Stimulated activated CD4-positive, alpha-beta T cell treated with anti-CD3 and anti-CD28 coated beads, Interleukin-2, amount 100 ng/mL, for 24 hours (primary cell): ENCODE measurements around the gene PCCA.
"Not testable (repeated sequence)": the region's sequence is repeated elsewhere in the genome, so short reads cannot be mapped to it uniquely, and the experiment has no call there.

Experiments
- DNase-seq, 2 donors: peaks; one replicate each; pipeline ENCODE4 v3.0.0-alpha.2; 2020

The PCCA gene

GRCh38 chr13:100254002-100254401 lies 165.1 kb downstream of the PCCA start:
- no peak for DNase-seq

DNA sequence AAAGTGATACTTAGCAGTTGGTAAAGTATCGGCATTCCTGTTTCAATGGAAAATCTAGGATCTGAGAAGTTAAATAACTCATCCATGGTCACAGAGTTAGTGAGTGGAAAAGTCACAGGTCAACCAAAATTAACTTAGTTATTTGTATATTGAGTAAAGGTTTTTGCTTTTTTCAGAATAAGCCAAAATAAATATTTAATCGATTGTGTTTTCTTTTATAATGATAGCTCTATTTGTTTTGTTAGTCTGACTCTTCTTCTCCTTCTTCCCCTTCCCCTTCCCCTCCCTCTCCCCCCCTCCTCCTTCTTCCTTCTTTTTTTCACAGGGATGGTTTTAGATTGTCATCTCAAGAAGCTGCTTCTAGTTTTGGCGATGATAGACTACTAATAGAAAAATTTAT lies 173.5 kb downstream of the PCCA start:
- no peak for DNase-seq

- DNase-seq = no peak
Observed at GRCh38 chr13:100266026-100266425, 177.1 kb downstream of the PCCA start.

DNA sequence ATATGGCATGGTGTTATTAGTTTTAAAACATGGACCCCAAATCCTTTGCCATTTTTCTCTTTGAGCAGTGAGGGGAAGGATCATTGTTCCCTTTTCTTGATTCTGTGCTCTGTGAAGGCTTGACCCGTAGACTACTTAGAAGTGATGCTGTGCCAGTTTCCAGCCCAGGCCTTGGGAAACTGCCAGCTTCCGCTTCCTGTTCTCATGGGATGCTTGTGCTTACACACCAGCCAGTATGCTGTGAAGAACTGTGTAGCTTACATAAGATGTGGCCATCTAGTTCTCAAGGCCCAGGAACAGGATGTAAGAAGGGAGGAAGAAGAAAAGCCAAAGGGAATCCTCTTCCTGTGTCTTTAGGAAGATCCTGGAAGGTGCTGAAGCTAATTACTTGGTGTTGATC lies 180.9 kb downstream of the PCCA start:
- DNase-seq = no peak

GRCh38 chr13:100273138-100273537 lies 184.2 kb downstream of the PCCA start:
- DNase-seq = no peak

DNA sequence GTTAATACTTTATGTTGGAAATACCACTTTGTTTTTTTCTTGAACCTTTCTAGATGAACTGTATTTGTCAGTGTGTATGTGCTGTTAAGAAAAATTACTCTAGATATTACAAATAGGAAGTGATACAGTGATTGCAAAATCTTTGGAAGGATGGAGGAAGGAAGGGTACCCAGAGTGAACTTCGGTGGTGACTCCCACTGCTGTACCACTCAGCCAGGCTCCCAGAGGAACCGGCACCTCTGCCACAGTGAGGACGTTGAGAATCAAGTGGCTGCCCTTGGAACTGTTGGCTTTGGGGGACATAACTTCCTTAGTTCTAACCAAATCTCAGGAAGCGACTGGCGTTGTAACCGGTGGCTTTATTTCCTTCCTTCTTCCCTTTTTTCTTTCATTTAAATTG lies 184.7 kb downstream of the PCCA start:
- DNase-seq = no peak

DNA sequence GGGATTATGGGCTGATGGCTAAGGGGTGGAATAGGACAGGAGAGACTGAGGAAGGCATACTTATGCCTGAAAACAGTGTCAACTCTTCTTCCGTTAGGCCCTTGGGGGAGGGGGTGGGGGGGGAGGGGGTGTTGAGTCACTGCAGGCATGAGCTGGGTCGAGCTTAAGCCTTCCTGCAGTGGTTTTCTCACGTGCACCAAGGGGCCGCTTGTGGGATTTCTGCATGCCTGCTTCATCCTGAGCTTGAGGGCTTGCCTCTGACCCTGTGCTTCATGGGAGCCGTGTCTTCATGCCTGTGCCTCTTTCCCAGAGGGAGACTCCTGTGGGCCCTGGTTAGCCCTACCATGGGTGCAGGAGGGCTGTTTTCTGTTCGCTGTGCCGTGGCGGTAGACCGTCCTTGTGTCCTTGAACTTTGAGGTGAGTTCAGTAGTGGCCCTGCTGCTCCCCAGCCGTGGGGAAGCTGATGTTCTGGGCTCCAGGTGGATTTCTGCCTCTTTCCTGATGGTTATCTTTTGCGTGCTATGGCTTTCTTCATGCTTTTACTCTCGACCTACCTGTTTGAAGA lies 186.1 kb downstream of the PCCA start:
- no peak for DNase-seq

DNA sequence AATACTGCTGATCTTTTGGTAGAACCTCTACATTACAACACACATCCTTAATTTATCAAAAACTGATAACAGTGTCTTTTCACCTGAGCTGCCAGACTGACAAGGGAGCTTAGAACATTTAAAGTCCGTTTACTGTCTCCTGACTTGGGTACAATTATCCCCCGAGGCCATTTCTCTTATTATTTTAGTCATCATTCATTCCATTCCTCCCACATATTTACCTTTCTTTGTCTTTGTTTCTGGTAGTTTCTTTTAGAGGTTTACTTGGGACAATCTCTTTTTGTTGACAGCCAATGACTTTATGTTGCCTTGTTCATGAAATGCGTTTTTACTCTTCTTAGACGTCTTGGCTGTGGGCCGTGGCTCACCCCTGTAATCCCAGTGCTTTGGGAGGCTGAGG lies 186.9 kb downstream of the PCCA start:
- DNase-seq = no peak

GRCh38 chr13:100280681-100281080 lies 191.8 kb downstream of the PCCA start:
- DNase-seq = no peak

- not testable (repeated sequence) for DNase-seq
Observed at GRCh38 chr13:100282306-100282705, 193.4 kb downstream of the PCCA start.

DNA sequence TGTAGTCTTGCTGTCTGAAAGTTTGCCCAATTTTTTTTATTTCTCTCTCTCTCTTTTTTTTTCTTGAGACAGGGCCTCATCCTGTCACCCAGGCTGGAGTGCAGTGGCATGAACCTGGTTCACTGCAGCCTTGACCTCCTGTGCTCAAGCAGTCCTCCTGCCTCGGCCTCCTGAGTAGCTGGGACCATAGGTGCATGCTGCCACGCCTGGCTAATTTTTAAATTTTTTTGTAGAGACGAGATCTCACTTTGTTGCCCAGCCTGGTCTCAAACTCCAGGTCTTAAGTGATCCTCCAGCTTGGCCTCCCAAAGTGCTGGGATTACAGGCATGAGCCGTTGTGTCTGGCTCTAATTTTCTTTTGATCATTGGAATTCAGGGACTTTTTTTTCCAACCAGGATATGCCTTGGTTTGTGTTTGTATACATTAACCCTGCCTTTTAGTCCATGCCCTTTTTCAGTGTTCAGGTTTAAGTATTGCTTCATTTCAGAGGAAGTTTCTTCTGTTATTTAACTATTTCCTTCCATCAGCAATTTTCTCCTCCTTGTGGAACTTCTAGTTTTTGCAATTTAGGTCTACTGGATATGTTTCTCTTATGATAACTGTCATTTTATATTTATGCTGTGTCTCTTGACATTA lies 201.4 kb downstream of the PCCA start:
- DNase-seq = no peak

DNA sequence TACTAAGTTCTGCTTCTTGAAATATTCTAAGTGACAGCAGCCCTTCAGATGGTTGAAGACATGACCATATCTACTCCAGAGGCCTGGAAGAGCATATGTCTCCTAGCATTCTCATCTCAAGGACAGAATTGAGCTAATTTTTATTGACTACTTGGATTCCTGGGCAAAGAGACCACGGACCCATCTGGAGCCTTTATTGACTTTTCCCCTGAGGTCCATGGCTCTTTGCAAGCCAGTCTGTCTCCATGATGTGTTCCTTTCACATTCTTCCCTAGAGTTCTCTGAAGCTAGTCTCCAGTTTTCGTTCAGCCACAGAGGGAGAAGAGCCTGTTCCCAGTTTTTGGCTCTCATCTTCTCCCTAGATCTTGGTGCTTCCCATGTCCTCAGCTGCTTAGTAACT lies 202.7 kb downstream of the PCCA start:
- DNase-seq = no peak

DNA sequence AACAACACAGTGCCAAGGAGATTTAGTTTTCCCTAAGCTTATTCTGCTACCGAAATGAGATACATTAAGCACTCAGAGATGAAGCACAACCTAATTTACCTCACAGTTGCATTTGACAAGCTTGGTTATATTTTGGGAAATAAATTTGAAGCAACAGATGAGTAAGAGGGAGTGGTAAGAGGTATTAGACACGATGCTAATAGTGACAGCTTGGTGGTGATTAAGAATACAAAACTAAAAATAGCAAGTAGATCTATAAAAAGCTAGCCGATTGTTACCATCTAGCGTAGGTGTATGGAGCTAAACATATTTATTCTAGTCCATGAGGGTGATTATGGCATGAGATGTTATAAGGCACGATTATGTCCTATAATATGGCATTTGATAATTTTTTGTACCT lies 208.5 kb downstream of the PCCA start:
- DNase-seq = no peak

DNA sequence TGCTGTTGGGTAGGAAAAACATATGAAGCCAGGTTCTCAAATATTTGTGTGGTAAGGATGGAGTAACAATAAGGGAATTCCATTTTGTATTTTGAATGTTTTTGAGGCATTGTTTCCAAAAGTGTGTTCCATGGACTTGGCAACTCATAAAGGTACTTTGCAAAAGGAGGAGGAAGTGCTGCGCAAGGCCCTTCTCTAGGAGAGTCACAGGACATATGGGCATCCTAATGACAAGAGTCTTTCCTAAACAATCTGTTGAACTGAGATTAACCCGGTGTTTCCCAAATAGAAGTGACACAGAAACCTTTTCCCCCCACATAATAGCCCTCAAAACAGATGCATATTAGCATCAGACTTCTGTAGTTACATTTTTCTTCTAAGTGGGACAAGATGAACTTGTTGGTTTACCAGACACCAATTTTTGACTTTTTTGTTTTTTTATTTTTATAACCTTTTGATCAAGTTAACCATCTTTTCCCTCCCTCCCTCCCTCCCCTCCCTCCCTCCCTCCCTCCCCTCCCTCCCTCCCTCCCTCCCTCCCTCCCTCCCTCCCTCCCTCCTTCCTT lies 209.3 kb downstream of the PCCA start:
- no peak for DNase-seq

DNA sequence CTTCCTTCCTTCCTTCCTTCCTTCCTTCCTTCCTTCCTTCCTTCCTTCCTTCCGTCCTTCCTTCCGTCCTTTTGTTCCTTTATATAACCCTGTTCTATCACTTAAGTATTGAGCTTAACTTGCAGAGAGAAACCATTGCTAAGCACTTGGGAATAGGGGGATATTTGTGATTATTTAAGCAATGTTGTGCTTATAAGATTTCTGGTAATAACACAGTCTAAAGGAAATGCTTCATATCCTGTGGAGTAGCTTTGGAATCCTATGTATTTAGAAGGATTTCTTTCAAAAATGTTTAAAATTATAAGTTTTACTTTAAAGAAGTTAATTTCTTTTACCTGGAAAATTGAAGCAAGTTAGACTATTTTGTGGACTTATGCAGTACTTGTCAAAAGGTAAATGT lies 209.8 kb downstream of the PCCA start:
- DNase-seq = no peak

DNA sequence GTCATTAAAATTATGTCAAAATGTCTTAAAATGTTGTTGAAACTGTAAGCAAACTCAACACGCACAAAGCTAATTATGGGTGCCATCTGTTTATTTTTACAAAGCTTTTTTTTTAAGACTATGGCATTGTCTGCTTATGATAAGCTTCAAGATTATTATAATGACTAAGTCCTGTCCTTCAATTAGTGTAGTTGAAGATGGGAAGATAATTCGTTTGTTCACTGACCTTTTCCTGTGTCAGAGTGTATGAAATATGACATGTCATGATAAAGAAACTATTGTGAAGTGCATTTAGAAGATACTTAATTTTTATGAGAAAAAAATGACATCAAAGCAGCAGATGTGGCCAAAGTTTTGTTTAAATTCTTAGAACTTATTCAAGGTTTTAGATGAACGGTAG lies 211.3 kb downstream of the PCCA start:
- no peak for DNase-seq

GRCh38 chr13:100300708-100301107 lies 211.8 kb downstream of the PCCA start:
- no peak for DNase-seq

GRCh38 chr13:100301418-100301817 lies 212.5 kb downstream of the PCCA start:
- no peak for DNase-seq

- no peak for DNase-seq
Observed at GRCh38 chr13:100302391-100302790, 213.5 kb downstream of the PCCA start.

GRCh38 chr13:100304229-100304628 lies 215.3 kb downstream of the PCCA start:
- no peak for DNase-seq

DNA sequence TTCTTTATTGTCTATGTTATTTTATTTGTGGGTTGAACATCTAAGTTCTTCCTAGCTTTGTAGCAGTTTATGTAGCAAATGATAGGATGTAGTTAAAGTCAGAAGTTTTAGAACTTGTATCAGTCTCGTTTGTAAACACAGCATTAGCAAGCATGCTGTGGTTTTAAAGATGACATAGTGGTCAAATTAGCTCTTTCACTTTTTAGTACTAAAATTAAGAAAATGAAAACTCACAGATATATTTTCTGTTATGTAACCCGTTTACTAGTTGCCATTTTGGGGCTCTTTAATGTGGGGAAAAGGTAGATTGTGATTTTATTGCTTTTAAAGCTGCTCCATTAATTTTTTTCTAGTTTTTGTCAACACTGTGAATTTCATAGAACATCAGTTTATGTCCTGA lies 216.5 kb downstream of the PCCA start:
- no peak for DNase-seq

- DNase-seq = no peak
Observed at GRCh38 chr13:100306030-100306429, 217.1 kb downstream of the PCCA start.

DNA sequence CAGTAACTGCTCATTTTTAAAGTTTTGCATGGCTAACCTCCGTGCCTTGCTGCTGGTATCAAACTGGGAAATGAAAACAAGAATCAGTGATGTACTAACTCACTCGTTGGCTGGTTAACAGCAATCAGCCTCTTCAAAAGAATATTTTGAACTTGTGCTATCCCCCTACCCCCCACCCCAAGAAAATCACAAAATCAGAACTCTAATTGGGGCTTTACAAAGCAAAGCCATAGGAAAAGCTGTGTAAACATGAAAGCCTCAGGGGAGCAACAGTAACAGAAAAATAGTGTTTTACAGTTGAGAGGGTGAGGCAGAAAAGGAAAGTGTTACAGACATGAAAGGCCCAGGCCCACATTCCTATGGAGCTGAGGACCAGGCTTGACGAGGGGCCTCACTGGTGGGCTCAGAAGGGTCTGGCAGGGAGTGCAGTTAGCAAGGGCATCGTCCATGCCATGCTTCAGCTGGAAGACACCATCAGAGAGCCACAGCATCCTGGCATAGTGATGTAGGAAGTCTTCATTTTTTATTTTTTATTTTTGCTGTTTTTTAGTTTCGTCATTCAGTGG lies 217.6 kb downstream of the PCCA start:
- DNase-seq = no peak

DNA sequence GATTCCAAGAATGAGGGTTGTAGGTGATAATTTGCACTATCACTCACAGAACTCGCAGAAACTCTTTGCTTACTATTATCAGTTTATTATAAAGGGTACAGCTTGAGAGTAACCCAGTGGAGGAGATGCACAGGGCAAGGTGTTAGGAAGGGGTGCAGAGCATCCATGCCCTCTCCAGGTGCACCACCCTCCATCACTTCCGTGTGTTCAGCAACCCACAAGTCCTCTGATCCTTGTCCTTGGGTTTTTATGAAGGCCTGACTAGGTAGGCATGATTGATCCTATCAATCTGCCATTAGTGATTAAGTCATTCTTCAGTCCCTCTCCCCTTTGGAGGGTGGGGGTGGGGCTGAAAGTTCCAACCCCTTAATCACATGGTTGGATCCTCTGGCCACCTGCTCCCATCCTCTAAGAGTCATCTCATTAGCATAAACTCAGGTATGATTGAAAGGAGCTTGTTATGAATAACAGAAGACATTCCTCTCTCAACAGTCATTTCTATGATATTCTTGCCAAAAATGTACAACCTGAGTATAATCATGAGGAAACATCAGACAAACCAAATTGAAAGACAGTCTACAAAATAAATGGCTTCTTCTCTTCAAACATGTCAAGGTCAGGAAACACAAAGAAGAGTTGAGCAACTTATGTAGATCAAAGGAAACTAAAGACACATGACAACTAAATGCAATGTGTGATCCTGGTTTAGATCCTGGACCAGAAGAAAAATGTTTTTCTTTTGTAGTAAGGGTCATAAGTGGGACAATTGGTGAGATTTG lies 225.4 kb downstream of the PCCA start:
- no peak for DNase-seq
